Activated CD4-positive, alpha-beta T cell treated with anti-CD3 and anti-CD28 coated beads for 36 hours (primary cell): ENCODE measurements around the gene AXIN2. TPM values are rescaled to one million over a fixed set of nuclear protein-coding genes. Genes with fewer than 3 reads are reported as not detected.

Source experiments
- ATAC-seq: fragments of 200-7000 bp; cut with Tn5 transposase; one replicate; pipeline ENCODE4 v1.10.0; 2021; ENCODE audit warnings: mild to moderate bottlenecking, moderate library complexity
- CTCF ChIA-PET: fragments of 350-600 bp; sonication (Branson Sonifier 250); formaldehyde crosslinking; loops from one replicate; lab custom pipeline; 2021; ENCODE audit warnings: antibody characterized with exemption; lab: Charles Lee
- POLR2A ChIA-PET: fragments of 350-600 bp; sonication (Branson Sonifier 250); formaldehyde crosslinking; loops from one replicate; lab custom pipeline; 2021; ENCODE audit warnings: antibody characterized with exemption, inconsistent platforms; lab: Charles Lee
- DNase-seq: peaks from one replicate; pipeline ENCODE4 v3.0.0-alpha.2; 2020
- H3K27ac Mint-ChIP-seq: one replicate; pipeline ENCODE4 v1.8.0; 2021; ENCODE audit warnings: mixed read lengths
- H3K27me3 Mint-ChIP-seq: one replicate; pipeline ENCODE4 v1.8.0; 2021; ENCODE audit warnings: mixed read lengths
- H3K36me3 Mint-ChIP-seq: one replicate; pipeline ENCODE4 v1.8.0; 2021; ENCODE audit warnings: low read depth, mixed read lengths
- H3K4me1 Mint-ChIP-seq: one replicate; pipeline ENCODE4 v1.8.0; 2021; ENCODE audit warnings: mixed read lengths
- H3K4me3 Mint-ChIP-seq: one replicate; pipeline ENCODE4 v1.8.0; 2021; ENCODE audit warnings: mild to moderate bottlenecking, moderate library complexity, mixed read lengths
- H3K9me3 Mint-ChIP-seq: one replicate; pipeline ENCODE4 v1.8.0; 2021; ENCODE audit warnings: low read depth, mixed read lengths
- intact Hi-C, 2 experiments: fragments of 100-400 bp; cut with DNase I in 1 of 2; cut with micrococcal nuclease in 1 of 2; formaldehyde crosslinking; loops; one replicate each; pipeline versions ENCODE4 v1.14.2 to v1.15.1; 2022 to 2024; cut with DNase I, micrococcal nuclease
- total RNA-seq, 2 experiments: library from RNA; stranded (reverse); gene quantifications; one replicate each; pipeline ENCODE4 v1.2.3, GENCODE V29; 2021

Gene AXIN2
- total RNA-seq, 2 experiments from 2014 or later = 2.6 to 3.0 TPM

- POLR2A ChIA-PET = no interaction called here
- peaks cover 41% of the 10 kb centered on the region for H3K36me3 Mint-ChIP-seq
Observed at GRCh38 chr17:65545705-65546523, 15.5 kb downstream of the AXIN2 start.

GRCh38 chr17:65544672-65545071 is 16.8 kb downstream of the AXIN2 start:
- ATAC-seq (no peak), DNase-seq (no peak)
- H3K27ac Mint-ChIP-seq = no peak overlapping the region
- H3K9me3 Mint-ChIP-seq = no peaks in the 10 kb centered on the region
- intact Hi-C loops = no loop called here
- ChIA-PET CTCF (interaction anchor here (1.3 kb wide), 1 partner anchor 11 kb away, joined by 7 read pairs; no protein-coding TSS in a partner anchor), POLR2A (interaction anchor here (0.8 kb wide), 1 partner anchor 13 kb away, joined by 3 read pairs; no protein-coding TSS in a partner anchor)
- no peaks in the 10 kb centered on the region for H3K27me3 Mint-ChIP-seq
- peaks cover 51% of the 10 kb centered on the region for H3K36me3 Mint-ChIP-seq
- H3K4me3 Mint-ChIP-seq = no peak overlapping the region
- H3K4me1 Mint-ChIP-seq = peaks cover 51% of the 10 kb centered on the region

More at GRCh38 chr17:65545705-65546523, 15.5 kb downstream of the AXIN2 start:
- ATAC-seq (no peak), DNase-seq (no peak)
- intact Hi-C loops = no loop called here
- no peaks in the 10 kb centered on the region for H3K27me3 Mint-ChIP-seq
- H3K9me3 Mint-ChIP-seq = no peaks in the 10 kb centered on the region
- H3K27ac Mint-ChIP-seq = no peak overlapping the region
- H3K4me1 Mint-ChIP-seq = peaks cover 55% of the 10 kb centered on the region
- CTCF ChIA-PET = interaction anchor here (0.6 to 1.5 kb wide), 2 partner anchors 10 to 459 kb away, joined by 3 read pairs; no protein-coding TSS in a partner anchor
- H3K4me3 Mint-ChIP-seq = no peak overlapping the region

- Mint-ChIP-seq H3K9me3 (no peaks in the 10 kb centered on the region), H3K4me1 (peaks cover 50% of the 10 kb centered on the region), H3K36me3 (peaks cover 38% of the 10 kb centered on the region), H3K27ac (no peak overlapping the region), H3K27me3 (no peaks in the 10 kb centered on the region), H3K4me3 (no peak overlapping the region)
- intact Hi-C loops = no loop called here
- POLR2A ChIA-PET = no interaction called here
- ATAC-seq (no peak), DNase-seq (no peak)
- CTCF ChIA-PET = interaction anchor here (0.7 kb wide), 1 partner anchor 13 kb away, joined by 3 read pairs; no protein-coding TSS in a partner anchor
Observed at GRCh38 chr17:65542610-65543009, 18.8 kb downstream of the AXIN2 start.

- H3K4me3 Mint-ChIP-seq = no peak overlapping the region
- intact Hi-C loops = no loop called here
- peaks cover 35% of the 10 kb centered on the region for H3K36me3 Mint-ChIP-seq
- POLR2A ChIA-PET = no interaction called here
- DNase-seq = no peak
- CTCF ChIA-PET = no interaction called here
- H3K27ac Mint-ChIP-seq = no peak overlapping the region
- no peaks in the 10 kb centered on the region for H3K9me3 Mint-ChIP-seq
- no peaks in the 10 kb centered on the region for H3K27me3 Mint-ChIP-seq
- no peak for ATAC-seq
- peaks cover 45% of the 10 kb centered on the region for H3K4me1 Mint-ChIP-seq
Observed at GRCh38 chr17:65542067-65542466, 19.4 kb downstream of the AXIN2 start.

- no peaks in the 10 kb centered on the region for H3K27me3 Mint-ChIP-seq
- ATAC-seq (no peak), DNase-seq (no peak)
- no peak overlapping the region for H3K4me3 Mint-ChIP-seq
- POLR2A ChIA-PET = no interaction called here
- peaks cover 36% of the 10 kb centered on the region for H3K36me3 Mint-ChIP-seq
- no peak overlapping the region for H3K27ac Mint-ChIP-seq
- no peaks in the 10 kb centered on the region for H3K9me3 Mint-ChIP-seq
- intact Hi-C loops = no loop called here
- H3K4me1 Mint-ChIP-seq = peaks cover 42% of the 10 kb centered on the region
- CTCF ChIA-PET = interaction anchor here (2.1 kb wide), 1 partner anchor 14 kb away, joined by 7 read pairs; no protein-coding TSS in a partner anchor
Observed at GRCh38 chr17:65541453-65541852, 20.0 kb downstream of the AXIN2 start.

GRCh38 chr17:65539630-65540266 is 21.7 kb downstream of the AXIN2 start:
- peak overlapping the region; percentile 63 for H3K4me3 Mint-ChIP-seq
- ChIA-PET CTCF (interaction anchor here (1.0 to 2.1 kb wide), 7 partner anchors 9 to 17 kb away, joined by 4 to 7 read pairs (median 5); no protein-coding TSS in a partner anchor), POLR2A (interaction anchor here (0.6 kb wide), 1 partner anchor 9 kb away, joined by 3 read pairs; no protein-coding TSS in a partner anchor)
- H3K27me3 Mint-ChIP-seq = no peaks in the 10 kb centered on the region
- H3K27ac Mint-ChIP-seq = peak overlapping the region; percentile 6
- ATAC-seq = no peak
- intact Hi-C loops = no loop called here
- no peak for DNase-seq
- H3K4me1 Mint-ChIP-seq = peaks cover 37% of the 10 kb centered on the region
- H3K9me3 Mint-ChIP-seq = no peaks in the 10 kb centered on the region
- peaks cover 41% of the 10 kb centered on the region for H3K36me3 Mint-ChIP-seq

GRCh38 chr17:65538675-65539529 is 22.5 kb downstream of the AXIN2 start:
- intact Hi-C loops = no loop called here
- Mint-ChIP-seq H3K4me1 (peaks cover 34% of the 10 kb centered on the region), H3K27ac (peak overlapping the region; percentile 77), H3K4me3 (peak overlapping the region; percentile 63), H3K36me3 (peaks cover 43% of the 10 kb centered on the region), H3K27me3 (no peaks in the 10 kb centered on the region), H3K9me3 (no peaks in the 10 kb centered on the region)
- no peak for DNase-seq
- CTCF ChIA-PET = interaction anchor here (1.0 to 2.1 kb wide), 6 partner anchors 8 to 18 kb away, joined by 4 to 6 read pairs (median 5); no protein-coding TSS in a partner anchor
- peak; percentile 33 for ATAC-seq
- POLR2A ChIA-PET = interaction anchor here (0.6 kb wide), 2 partner anchors 8 to 56 kb away, joined by 3 read pairs; no protein-coding TSS in a partner anchor

- DNase-seq (peak; percentile 68), ATAC-seq (peak; percentile 60)
- ChIA-PET CTCF (interaction anchor here (0.7 to 2.1 kb wide), 4 partner anchors 14 to 123 kb away, joined by 4 to 6 read pairs (median 4); no protein-coding TSS in a partner anchor), POLR2A (no interaction called here)
- H3K9me3 Mint-ChIP-seq = no peaks in the 10 kb centered on the region
- intact Hi-C loops = no loop called here
- H3K4me1 Mint-ChIP-seq = peaks cover 34% of the 10 kb centered on the region
- H3K4me3 Mint-ChIP-seq = peak overlapping the region; percentile 63
- H3K27ac Mint-ChIP-seq = peak overlapping the region; percentile 51
- peaks cover 44% of the 10 kb centered on the region for H3K36me3 Mint-ChIP-seq
- no peaks in the 10 kb centered on the region for H3K27me3 Mint-ChIP-seq
Observed at GRCh38 chr17:65537845-65538674, 23.4 kb downstream of the AXIN2 start.

- ATAC-seq (no peak), DNase-seq (no peak)
- Mint-ChIP-seq H3K4me1 (peaks cover 34% of the 10 kb centered on the region), H3K4me3 (no peak overlapping the region), H3K27ac (peak overlapping the region; percentile 51), H3K27me3 (no peaks in the 10 kb centered on the region), H3K36me3 (peaks cover 40% of the 10 kb centered on the region), H3K9me3 (no peaks in the 10 kb centered on the region)
- CTCF ChIA-PET = interaction anchor here (0.7 to 0.9 kb wide), 2 partner anchors 19 to 122 kb away, joined by 4 read pairs; no protein-coding TSS in a partner anchor
- intact Hi-C loops = no loop called here
- POLR2A ChIA-PET = no interaction called here
Observed at GRCh38 chr17:65537343-65537844, 24.1 kb downstream of the AXIN2 start.
